Stimulated activated memory B cell treated with anti-CD40 and anti-IgM and Interleukin-4, amounts not matched to agents 10 μg/mL and 1 μg/mL and 100 μg/mL, for 72 hours (primary cell): ENCODE results near the gene SCGB1C1.
"Not testable (repeated sequence)": the region's sequence is repeated elsewhere in the genome, so short reads cannot be mapped to it uniquely, and the experiment has no call there.

Experiments
- ATAC-seq: fragments of 150-1000 bp; cut with Tn5 transposase; 2 replicates; pipeline ENCODE4 v1.10.0; 2021
- H3K27ac Mint-ChIP-seq: one replicate; pipeline ENCODE4 v1.8.0; 2022; ENCODE audit warnings: mild to moderate bottlenecking, mixed read lengths
- H3K27me3 Mint-ChIP-seq: one replicate; pipeline ENCODE4 v1.8.0; 2022; ENCODE audit warnings: mixed read lengths
- H3K36me3 Mint-ChIP-seq: one replicate; pipeline ENCODE4 v1.8.0; 2022; ENCODE audit warnings: mixed read lengths
- H3K4me1 Mint-ChIP-seq: one replicate; pipeline ENCODE4 v1.8.0; 2022; ENCODE audit warnings: mixed read lengths
- H3K4me3 Mint-ChIP-seq: one replicate; pipeline ENCODE4 v1.8.0; 2022; ENCODE audit warnings: mild to moderate bottlenecking, moderate library complexity, mixed read lengths
- H3K9me3 Mint-ChIP-seq: one replicate; pipeline ENCODE4 v1.8.0; 2022; ENCODE audit warnings: mixed read lengths

The SCGB1C1 gene

GRCh38 chr11:192674-193128 is at the start of gene SCGB1C1:
Gene SCGB1C1, plus strand, starts transcription at chr11:193078. Its CDS starts 22 bp downstream, at chr11:193100.
- H3K27me3 Mint-ChIP-seq, H3K4me3 Mint-ChIP-seq, H3K36me3 Mint-ChIP-seq, H3K27ac Mint-ChIP-seq, H3K9me3 Mint-ChIP-seq, H3K4me1 Mint-ChIP-seq, ATAC-seq: not testable (repeated sequence)

- not testable (repeated sequence) for H3K9me3 Mint-ChIP-seq, ATAC-seq, H3K4me1 Mint-ChIP-seq, H3K27ac Mint-ChIP-seq, H3K4me3 Mint-ChIP-seq, H3K27me3 Mint-ChIP-seq, H3K36me3 Mint-ChIP-seq
Observed at GRCh38 chr11:180242-180641, 12.6 kb upstream of the SCGB1C1 start.

GRCh38 chr11:189200-189783 is 3.6 kb upstream of the SCGB1C1 start:
- not testable (repeated sequence) for H3K9me3 Mint-ChIP-seq, H3K27ac Mint-ChIP-seq, H3K27me3 Mint-ChIP-seq, H3K4me1 Mint-ChIP-seq, H3K4me3 Mint-ChIP-seq, H3K36me3 Mint-ChIP-seq
- ATAC-seq = peak; percentile 85

GRCh38 chr11:189843-190311 is 3.0 kb upstream of the SCGB1C1 start:
- H3K36me3 Mint-ChIP-seq, H3K27ac Mint-ChIP-seq, H3K27me3 Mint-ChIP-seq: not testable (repeated sequence)

GRCh38 chr11:190546-190945 is 2.3 kb upstream of the SCGB1C1 start:
- H3K36me3 Mint-ChIP-seq, H3K27ac Mint-ChIP-seq, H3K9me3 Mint-ChIP-seq: not testable (repeated sequence)

More at GRCh38 chr11:189843-190311, 3.0 kb upstream of the SCGB1C1 start:
- not testable (repeated sequence) for H3K9me3 Mint-ChIP-seq, H3K4me1 Mint-ChIP-seq, H3K4me3 Mint-ChIP-seq
- peak; percentile 76 for ATAC-seq

GRCh38 chr11:191490-192478 is 1.1 kb upstream of the SCGB1C1 start:
- not testable (repeated sequence) for H3K27ac Mint-ChIP-seq, H3K36me3 Mint-ChIP-seq, H3K9me3 Mint-ChIP-seq, H3K27me3 Mint-ChIP-seq, H3K4me3 Mint-ChIP-seq, H3K4me1 Mint-ChIP-seq
- ATAC-seq = peak; percentile 84

More at GRCh38 chr11:190546-190945, 2.3 kb upstream of the SCGB1C1 start:
- H3K27me3 Mint-ChIP-seq, H3K4me1 Mint-ChIP-seq, H3K4me3 Mint-ChIP-seq, ATAC-seq: not testable (repeated sequence)

- not testable (repeated sequence) for H3K36me3 Mint-ChIP-seq, H3K4me3 Mint-ChIP-seq, H3K27ac Mint-ChIP-seq, H3K27me3 Mint-ChIP-seq, ATAC-seq, H3K9me3 Mint-ChIP-seq
- H3K4me1 Mint-ChIP-seq = peaks cover 12% of the 10 kb centered on the region
Observed at GRCh38 chr11:193481-193880, 603 bp downstream of the SCGB1C1 start.

GRCh38 chr11:196786-197731 is 4.2 kb downstream of the SCGB1C1 start:
- no peak for ATAC-seq
- H3K27me3 Mint-ChIP-seq = no peaks in the 10 kb centered on the region
- no peaks in the 10 kb centered on the region for H3K9me3 Mint-ChIP-seq
- peaks cover 14% of the 10 kb centered on the region for H3K4me1 Mint-ChIP-seq
- H3K4me3 Mint-ChIP-seq = no peak overlapping the region
- H3K27ac Mint-ChIP-seq = no peak overlapping the region
- H3K36me3 Mint-ChIP-seq = peaks cover 6% of the 10 kb centered on the region

GRCh38 chr11:197741-198235 is 4.9 kb downstream of the SCGB1C1 start:
- Mint-ChIP-seq H3K4me1 (peaks cover 20% of the 10 kb centered on the region), H3K9me3 (no peaks in the 10 kb centered on the region), H3K36me3 (peaks cover 6% of the 10 kb centered on the region), H3K27ac (no peak overlapping the region), H3K4me3 (no peak overlapping the region), H3K27me3 (no peaks in the 10 kb centered on the region)
- no peak for ATAC-seq

GRCh38 chr11:198236-198806 is 5.4 kb downstream of the SCGB1C1 start:
- H3K9me3 Mint-ChIP-seq = no peaks in the 10 kb centered on the region
- ATAC-seq = no peak
- H3K4me1 Mint-ChIP-seq = peaks cover 25% of the 10 kb centered on the region
- H3K27me3 Mint-ChIP-seq = no peaks in the 10 kb centered on the region
- no peak overlapping the region for H3K4me3 Mint-ChIP-seq
- H3K27ac Mint-ChIP-seq = no peak overlapping the region
- H3K36me3 Mint-ChIP-seq = peaks cover 12% of the 10 kb centered on the region

- Mint-ChIP-seq H3K36me3 (peaks cover 19% of the 10 kb centered on the region), H3K27me3 (no peaks in the 10 kb centered on the region), H3K27ac (no peak overlapping the region), H3K4me1 (peaks cover 33% of the 10 kb centered on the region), H3K4me3 (no peak overlapping the region), H3K9me3 (no peaks in the 10 kb centered on the region)
- ATAC-seq = no peak
Observed at GRCh38 chr11:199004-199581, 6.2 kb downstream of the SCGB1C1 start.

GRCh38 chr11:199782-200181 is 6.9 kb downstream of the SCGB1C1 start:
- no peak overlapping the region for H3K27ac Mint-ChIP-seq
- no peak for ATAC-seq
- H3K36me3 Mint-ChIP-seq = peaks cover 19% of the 10 kb centered on the region
- no peaks in the 10 kb centered on the region for H3K27me3 Mint-ChIP-seq
- peaks cover 33% of the 10 kb centered on the region for H3K4me1 Mint-ChIP-seq
- no peak overlapping the region for H3K4me3 Mint-ChIP-seq
- H3K9me3 Mint-ChIP-seq = no peaks in the 10 kb centered on the region

- Mint-ChIP-seq H3K27ac (no peak overlapping the region), H3K4me1 (peaks cover 36% of the 10 kb centered on the region), H3K27me3 (no peaks in the 10 kb centered on the region), H3K36me3 (peaks cover 19% of the 10 kb centered on the region), H3K4me3 (no peak overlapping the region), H3K9me3 (no peaks in the 10 kb centered on the region)
- ATAC-seq = no peak
Observed at GRCh38 chr11:200224-201003, 7.5 kb downstream of the SCGB1C1 start.

- H3K4me1 Mint-ChIP-seq = peaks cover 51% of the 10 kb centered on the region
- no peak overlapping the region for H3K27ac Mint-ChIP-seq
- H3K9me3 Mint-ChIP-seq = no peaks in the 10 kb centered on the region
- H3K36me3 Mint-ChIP-seq = peaks cover 19% of the 10 kb centered on the region
- no peaks in the 10 kb centered on the region for H3K27me3 Mint-ChIP-seq
- H3K4me3 Mint-ChIP-seq = no peak overlapping the region
- ATAC-seq = no peak
Observed at GRCh38 chr11:201966-202365, 9.1 kb downstream of the SCGB1C1 start.
